ENCODE measurements around the gene GJB2. TPM values are rescaled to one million over a fixed set of nuclear protein-coding genes. Genes with fewer than 3 reads are reported as not detected.

The GJB2 gene
- total RNA-seq, result 1,000 to 10,000 TPM in 2 of 4 donors, 100 to 1,000 TPM in 2; 301 to 1,758 (median 1,011) TPM

- no peak for DNase-seq
- TF ChIP-seq CTCF (IDR thresholded peaks at IDR 0.05), result no peak
- peak in 2 of 4 donors; percentile 17 to 61 for TF ChIP-seq POLR2A (IDR thresholded peaks at IDR 0.05)
- peaks cover 0 to 64% (median 9%) of the 10 kb centered on the region in 4 donors for H3K27me3 ChIP-seq
- H3K36me3 ChIP-seq, result peaks cover 0 to 17% (median 0%) of the 10 kb centered on the region in 3 donors
- peak within 1 kb of the TSS; percentile 53 to 80 (median 72) for H3K4me3 ChIP-seq
- no CpG with 5 or more reads among the region's 39 CpGs for whole genome bisulfite sequencing, 2 donors
- H3K4me1 ChIP-seq, result peaks cover 7 to 94% (median 30%) of the 10 kb centered on the region in 3 donors
- H3K9me3 ChIP-seq, result no peaks in the 10 kb centered on the region
- intact Hi-C loops (cut with DNase I), result no loop called here
- peak within 1 kb of the TSS; percentile 81 to 92 (median 89) for H3K27ac ChIP-seq
Observed at GRCh38 chr13:20192836-20193161, at the start of gene GJB2. TSS of gene GJB2 (minus strand) at chr13:20192938. CDS start at chr13:20189581, 3,357 bp downstream.

DNA sequence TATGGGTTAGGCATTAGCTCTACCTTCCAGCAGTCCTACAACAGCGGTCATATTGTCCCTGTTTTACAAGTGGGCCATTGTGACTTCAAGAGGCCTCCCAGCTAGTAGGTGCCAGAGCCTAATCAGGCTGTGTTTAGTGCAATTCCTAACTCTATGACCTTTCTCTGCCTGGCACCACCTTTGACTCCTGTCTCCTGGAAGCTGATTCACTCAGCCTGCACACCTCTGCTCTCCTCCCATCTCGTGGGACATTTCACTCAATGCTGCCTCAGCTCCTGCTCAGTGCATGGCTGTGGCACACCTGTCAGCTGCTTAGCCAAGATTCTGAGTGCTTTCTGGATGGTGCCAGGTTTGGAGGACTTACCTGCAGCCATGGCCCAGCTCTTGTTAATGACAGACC lies 48.9 kb upstream of the GJB2 start:
- Histone ChIP-seq H3K27ac (no peak overlapping the region), H3K36me3 (no peaks in the 10 kb centered on the region), H3K4me1 (peaks cover 0 to 4% (median 0%) of the 10 kb centered on the region in 3 donors), H3K27me3 (peaks cover 0 to 13% (median 0%) of the 10 kb centered on the region in 4 donors), H3K4me3 (no peak overlapping the region), H3K9me3 (no peaks in the 10 kb centered on the region)
- 62 to 71% methylated on average over 2 of the region's 2 CpGs for WGBS, 2 donors
- no peak for DNase-seq
- TF ChIP-seq POLR2A (IDR thresholded peaks at IDR 0.05), result no peak
- no peak for TF ChIP-seq CTCF (IDR thresholded peaks at IDR 0.05)
- intact Hi-C loops (cut with DNase I), result no loop called here

GRCh38 chr13:20239748-20240147 lies 47.0 kb upstream of the GJB2 start:
- TF ChIP-seq POLR2A (IDR thresholded peaks at IDR 0.05) (no peak), CTCF (IDR thresholded peaks at IDR 0.05) (no peak)
- 84 to 87% methylated on average over 4 to 6 of the region's 6 CpGs for WGBS, 2 donors
- no peak for DNase-seq
- Histone ChIP-seq H3K4me3 (no peak overlapping the region), H3K9me3 (no peaks in the 10 kb centered on the region), H3K27me3 (peaks cover 0 to 16% (median 0%) of the 10 kb centered on the region in 4 donors), H3K36me3 (no peaks in the 10 kb centered on the region), H3K27ac (no peak overlapping the region), H3K4me1 (no peaks in the 10 kb centered on the region)
- intact Hi-C loops (cut with DNase I), result no loop called here

- peaks cover 0 to 52% (median 3%) of the 10 kb centered on the region in 4 donors for H3K27me3 ChIP-seq
- peaks cover 4 to 31% (median 8%) of the 10 kb centered on the region in 3 donors for H3K4me1 ChIP-seq
- no peak for DNase-seq
- peak overlapping the region; percentile 70 to 94 (median 90) for H3K27ac ChIP-seq
- peak overlapping the region; percentile 55 to 74 (median 64) for H3K4me3 ChIP-seq
- H3K9me3 ChIP-seq, result no peaks in the 10 kb centered on the region
- 39 to 50% methylated on average over 10 to 13 of the region's 25 CpGs for WGBS, 2 donors
- H3K36me3 ChIP-seq, result peaks cover 0 to 5% (median 0%) of the 10 kb centered on the region in 3 donors
- intact Hi-C loops (cut with DNase I), result no loop called here
- TF ChIP-seq POLR2A (IDR thresholded peaks at IDR 0.05) (no peak), CTCF (IDR thresholded peaks at IDR 0.05) (no peak)
Observed at GRCh38 chr13:20232556-20233277, 40.0 kb upstream of the GJB2 start.

DNA sequence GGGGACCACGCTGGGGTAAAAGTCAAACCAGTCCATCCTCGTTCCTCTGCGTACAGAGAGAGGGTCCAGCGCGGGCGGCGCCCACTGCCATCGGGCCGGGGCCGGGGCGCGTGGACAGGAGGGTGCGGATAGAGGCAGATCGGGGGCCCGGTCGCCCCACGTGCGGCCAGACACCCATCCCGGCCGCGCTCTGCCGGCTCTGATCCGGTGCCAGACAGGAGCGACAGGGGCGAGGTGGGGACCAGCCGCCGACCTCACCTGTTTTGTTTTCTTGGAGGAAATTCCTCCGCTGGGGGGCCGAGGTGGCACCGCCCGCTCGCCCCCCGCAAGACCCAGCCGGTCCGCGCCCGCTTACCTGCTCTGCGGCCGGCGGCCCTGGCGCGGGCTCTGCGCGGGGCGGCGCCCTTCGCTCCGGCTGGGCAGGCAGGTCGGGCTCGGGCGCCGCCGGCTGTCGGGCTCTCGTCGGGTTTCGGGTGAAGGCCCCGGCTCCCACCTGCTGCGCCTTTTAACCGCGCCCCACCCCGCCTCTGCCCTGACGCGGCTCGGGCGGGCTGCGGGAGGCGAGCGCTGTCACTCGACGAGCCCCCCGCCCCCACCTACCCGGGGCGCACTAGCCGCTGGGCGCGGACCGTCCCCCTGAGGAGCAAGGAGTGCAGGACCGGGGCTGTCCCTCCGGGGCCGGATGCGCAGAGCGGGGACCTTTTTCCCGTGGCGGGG lies 39.3 kb upstream of the GJB2 start, which contains the start of gene GJB6:
GJB6 (minus strand) TSS at position 481 of the 717 bp plus-strand sequence. CDS start 8,839 bp downstream, outside the sequence.
- DNase-seq, result no peak
- H3K4me1 ChIP-seq, result peaks cover 4 to 31% (median 8%) of the 10 kb centered on the region in 3 donors
- no peaks in the 10 kb centered on the region for H3K9me3 ChIP-seq
- peak within 1 kb of the TSS; percentile 55 to 74 (median 64) for H3K4me3 ChIP-seq
- 0 to 12% methylated on average over 7 to 12 of the region's 85 CpGs for WGBS, 2 donors
- intact Hi-C loops (cut with DNase I), result no loop called here
- peaks cover 0 to 55% (median 3%) of the 10 kb centered on the region in 4 donors for H3K27me3 ChIP-seq
- peak in 1 of 4 donors; percentile 18 for TF ChIP-seq POLR2A (IDR thresholded peaks at IDR 0.05)
- peak in 2 of 6 experiments; percentile 19 to 35 for TF ChIP-seq CTCF (IDR thresholded peaks at IDR 0.05)
- H3K27ac ChIP-seq, result peak within 1 kb of the TSS; percentile 70 to 94 (median 90)
- peaks cover 0 to 12% (median 0%) of the 10 kb centered on the region in 3 donors for H3K36me3 ChIP-seq

All from esophagus squamous epithelium (tissue), 5 donors.